ENCODE data around the gene SEC24D. TPM values are rescaled to one million over a fixed set of nuclear protein-coding genes. Genes with fewer than 3 reads are reported as not detected.

The SEC24D gene
- total RNA-seq, 2 experiments from 2014 or later, result 40.3 to 40.6 TPM

GRCh38 chr4:118772081-118772766 lies 63.7 kb downstream of the SEC24D start:
- H3K27me3 Mint-ChIP-seq, result no peaks in the 10 kb centered on the region
- DNase-seq, result no peak
- peaks cover 1% of the 10 kb centered on the region for H3K4me1 Mint-ChIP-seq
- peak; percentile 77 for ATAC-seq
- CTCF ChIA-PET, result interaction anchor here (0.6 to 2.1 kb wide), 14 partner anchors 17 to 196 kb away, joined by 3 to 8 read pairs (median 4); partner anchors contain the start of gene SYNPO2
- no peak overlapping the region for H3K27ac Mint-ChIP-seq
- no peak overlapping the region for H3K4me3 Mint-ChIP-seq
- H3K36me3 Mint-ChIP-seq, result peaks cover 4% of the 10 kb centered on the region
- no peaks in the 10 kb centered on the region for H3K9me3 Mint-ChIP-seq (ENCODE audit: low read depth)

GRCh38 chr4:118770741-118771187 lies 65.2 kb downstream of the SEC24D start:
- ATAC-seq, result no peak
- CTCF ChIA-PET, result interaction anchor here (0.6 to 2.3 kb wide), 4 partner anchors 116 to 135 kb away, joined by 3 to 6 read pairs (median 6); partner anchors contain the start of gene SYNPO2

DNA sequence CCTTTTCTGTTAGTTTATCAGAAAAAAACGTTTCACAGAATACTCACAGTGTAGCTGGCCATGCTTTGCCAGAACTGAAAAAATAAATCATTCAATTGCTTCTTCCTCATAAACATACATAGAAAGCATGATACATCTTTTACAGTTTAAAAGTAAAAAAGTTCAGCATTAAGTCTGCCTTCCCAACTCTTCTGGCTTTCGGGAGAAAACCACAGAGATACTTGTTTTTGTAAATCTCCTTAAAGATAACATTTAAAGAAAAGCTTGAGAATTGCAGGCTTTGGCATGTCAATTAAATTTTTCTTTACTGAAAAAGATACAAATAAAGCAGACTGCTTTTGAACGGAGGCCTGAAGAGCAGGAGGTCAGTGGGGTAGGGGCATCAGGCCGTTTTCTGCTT lies 66.8 kb downstream of the SEC24D start:
- Mint-ChIP-seq H3K9me3 (ENCODE audit: low read depth) (no peaks in the 10 kb centered on the region), H3K27ac (no peak overlapping the region), H3K4me3 (no peak overlapping the region), H3K4me1 (no peaks in the 10 kb centered on the region), H3K36me3 (peaks cover 9% of the 10 kb centered on the region), H3K27me3 (no peaks in the 10 kb centered on the region)
- CTCF ChIA-PET, result interaction anchor here (1.0 to 2.3 kb wide), 2 partner anchors 121 to 122 kb away, joined by 3 to 6 read pairs; no protein-coding TSS in a partner anchor
- ATAC-seq (no peak), DNase-seq (no peak)

More at GRCh38 chr4:118770741-118771187, 65.2 kb downstream of the SEC24D start:
- Mint-ChIP-seq H3K27me3 (no peaks in the 10 kb centered on the region), H3K36me3 (peaks cover 9% of the 10 kb centered on the region), H3K4me3 (no peak overlapping the region), H3K27ac (no peak overlapping the region), H3K4me1 (peaks cover 1% of the 10 kb centered on the region), H3K9me3 (ENCODE audit: low read depth) (no peaks in the 10 kb centered on the region)
- no peak for DNase-seq

- Mint-ChIP-seq H3K9me3 (ENCODE audit: low read depth) (no peaks in the 10 kb centered on the region), H3K27ac (no peak overlapping the region), H3K4me1 (no peaks in the 10 kb centered on the region), H3K27me3 (no peaks in the 10 kb centered on the region), H3K4me3 (no peak overlapping the region), H3K36me3 (peaks cover 17% of the 10 kb centered on the region)
- CTCF ChIA-PET, result interaction anchor here (0.7 kb wide), 1 partner anchor 414 kb away, joined by 3 read pairs; no protein-coding TSS in a partner anchor
- ATAC-seq, result no peak
- DNase-seq, result no peak
Measured at GRCh38 chr4:118767109-118767508, 68.8 kb downstream of the SEC24D start.

GRCh38 chr4:118765399-118765798 lies 70.5 kb downstream of the SEC24D start:
- H3K4me1 Mint-ChIP-seq, result no peaks in the 10 kb centered on the region
- no peaks in the 10 kb centered on the region for H3K27me3 Mint-ChIP-seq
- CTCF ChIA-PET, result no interaction called here
- no peaks in the 10 kb centered on the region for H3K9me3 Mint-ChIP-seq (ENCODE audit: low read depth)
- H3K4me3 Mint-ChIP-seq, result no peak overlapping the region
- no peak for DNase-seq
- peaks cover 23% of the 10 kb centered on the region for H3K36me3 Mint-ChIP-seq
- H3K27ac Mint-ChIP-seq, result no peak overlapping the region
- ATAC-seq, result no peak

GRCh38 chr4:118762730-118763477 lies 73.0 kb downstream of the SEC24D start:
- H3K36me3 Mint-ChIP-seq, result peaks cover 30% of the 10 kb centered on the region
- no peaks in the 10 kb centered on the region for H3K27me3 Mint-ChIP-seq
- H3K4me1 Mint-ChIP-seq, result peaks cover 3% of the 10 kb centered on the region
- ATAC-seq (no peak), DNase-seq (no peak)
- CTCF ChIA-PET, result no interaction called here
- H3K4me3 Mint-ChIP-seq, result no peak overlapping the region
- H3K9me3 Mint-ChIP-seq (ENCODE audit: low read depth), result no peaks in the 10 kb centered on the region
- no peak overlapping the region for H3K27ac Mint-ChIP-seq

GRCh38 chr4:118762155-118762554 lies 73.8 kb downstream of the SEC24D start:
- H3K9me3 Mint-ChIP-seq (ENCODE audit: low read depth), result no peaks in the 10 kb centered on the region
- no peaks in the 10 kb centered on the region for H3K27me3 Mint-ChIP-seq
- DNase-seq (no peak), ATAC-seq (no peak)
- peaks cover 28% of the 10 kb centered on the region for H3K36me3 Mint-ChIP-seq
- CTCF ChIA-PET, result no interaction called here
- no peak overlapping the region for H3K4me3 Mint-ChIP-seq
- H3K27ac Mint-ChIP-seq, result no peak overlapping the region
- peaks cover 3% of the 10 kb centered on the region for H3K4me1 Mint-ChIP-seq

DNA sequence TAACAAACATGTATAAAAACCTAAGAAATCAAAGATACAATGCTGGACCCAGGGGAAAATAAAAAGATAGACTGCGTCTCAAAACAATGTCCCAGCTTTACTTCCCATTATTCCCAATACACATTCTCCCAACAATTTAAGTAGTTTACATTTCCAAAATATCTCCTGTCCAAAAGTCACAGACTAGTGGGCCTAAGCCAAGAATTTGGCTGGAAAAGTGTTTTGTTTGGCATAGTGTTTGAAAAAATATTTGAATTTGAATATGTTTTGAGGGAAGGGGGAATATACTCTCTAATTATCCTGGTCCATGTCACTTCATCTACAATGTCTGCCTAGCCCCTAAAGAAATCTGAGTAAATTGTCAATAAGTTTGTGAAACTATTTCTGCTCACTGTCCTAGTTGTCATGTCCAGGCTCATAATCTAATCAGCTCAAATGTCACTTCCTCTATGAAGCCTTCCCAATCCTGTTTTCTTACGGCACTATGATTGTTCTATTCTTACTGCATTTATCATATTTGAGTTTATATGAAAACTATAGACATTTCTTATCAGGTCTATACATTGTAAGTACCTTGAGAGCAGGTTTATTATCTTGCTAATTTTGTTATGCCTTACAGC lies 74.4 kb downstream of the SEC24D start:
- Mint-ChIP-seq H3K27ac (no peak overlapping the region), H3K27me3 (no peaks in the 10 kb centered on the region), H3K9me3 (ENCODE audit: low read depth) (no peaks in the 10 kb centered on the region), H3K4me3 (no peak overlapping the region), H3K36me3 (peaks cover 24% of the 10 kb centered on the region), H3K4me1 (peaks cover 3% of the 10 kb centered on the region)
- CTCF ChIA-PET, result no interaction called here
- no peak for ATAC-seq
- DNase-seq, result no peak

GRCh38 chr4:118760493-118760892 lies 75.4 kb downstream of the SEC24D start:
- Mint-ChIP-seq H3K4me3 (no peak overlapping the region), H3K9me3 (ENCODE audit: low read depth) (no peaks in the 10 kb centered on the region), H3K27me3 (no peaks in the 10 kb centered on the region), H3K27ac (no peak overlapping the region), H3K36me3 (peaks cover 27% of the 10 kb centered on the region), H3K4me1 (peaks cover 3% of the 10 kb centered on the region)
- ATAC-seq, result no peak
- DNase-seq, result no peak
- CTCF ChIA-PET, result no interaction called here

GRCh38 chr4:118760092-118760491 lies 75.8 kb downstream of the SEC24D start:
- Mint-ChIP-seq H3K27ac (no peak overlapping the region), H3K27me3 (no peaks in the 10 kb centered on the region), H3K36me3 (peaks cover 27% of the 10 kb centered on the region), H3K4me1 (peaks cover 3% of the 10 kb centered on the region), H3K9me3 (ENCODE audit: low read depth) (no peaks in the 10 kb centered on the region), H3K4me3 (no peak overlapping the region)
- no peak for ATAC-seq
- CTCF ChIA-PET, result no interaction called here
- no peak for DNase-seq

- no peak for DNase-seq
- Mint-ChIP-seq H3K4me3 (no peak overlapping the region), H3K9me3 (ENCODE audit: low read depth) (no peaks in the 10 kb centered on the region), H3K36me3 (peaks cover 27% of the 10 kb centered on the region), H3K27me3 (no peaks in the 10 kb centered on the region), H3K27ac (no peak overlapping the region), H3K4me1 (peaks cover 3% of the 10 kb centered on the region)
- no peak for ATAC-seq
- CTCF ChIA-PET, result no interaction called here
Measured at GRCh38 chr4:118759481-118759880, 76.4 kb downstream of the SEC24D start.

DNA sequence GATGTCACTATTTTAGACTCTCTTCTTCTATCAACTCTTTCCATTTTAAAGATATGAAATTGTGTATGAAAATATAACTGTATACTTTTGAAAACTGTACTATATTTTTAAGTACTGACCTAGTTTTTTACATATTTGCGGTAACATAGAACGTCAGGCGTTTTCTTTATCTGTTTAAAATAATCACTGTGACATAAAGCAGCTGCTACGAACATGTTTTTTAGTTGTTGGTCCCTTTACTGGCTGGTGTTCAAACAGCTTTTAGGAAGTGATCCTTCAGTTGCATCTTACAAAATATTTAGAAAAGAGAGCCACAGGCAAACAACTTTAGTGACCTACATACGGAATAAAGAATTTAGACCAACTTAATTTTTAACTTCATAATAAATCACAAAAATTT lies 77.6 kb downstream of the SEC24D start:
- H3K4me1 Mint-ChIP-seq, result peaks cover 3% of the 10 kb centered on the region

GRCh38 chr4:118757761-118758251 lies 78.1 kb downstream of the SEC24D start:
- no peak overlapping the region for H3K27ac Mint-ChIP-seq
- CTCF ChIA-PET, result no interaction called here
- peaks cover 3% of the 10 kb centered on the region for H3K4me1 Mint-ChIP-seq
- no peaks in the 10 kb centered on the region for H3K27me3 Mint-ChIP-seq
- H3K9me3 Mint-ChIP-seq (ENCODE audit: low read depth), result no peaks in the 10 kb centered on the region
- DNase-seq (no peak), ATAC-seq (no peak)
- H3K4me3 Mint-ChIP-seq, result no peak overlapping the region
- H3K36me3 Mint-ChIP-seq, result peaks cover 20% of the 10 kb centered on the region

More for the DNA sequence above, 77.6 kb downstream of the SEC24D start:
- CTCF ChIA-PET, result no interaction called here
- H3K9me3 Mint-ChIP-seq (ENCODE audit: low read depth), result no peaks in the 10 kb centered on the region
- no peak for ATAC-seq
- no peak overlapping the region for H3K27ac Mint-ChIP-seq
- peaks cover 20% of the 10 kb centered on the region for H3K36me3 Mint-ChIP-seq
- no peak for DNase-seq
- no peaks in the 10 kb centered on the region for H3K27me3 Mint-ChIP-seq
- no peak overlapping the region for H3K4me3 Mint-ChIP-seq
